Activated CD8-positive, alpha-beta memory T cell treated with anti-CD3 and anti-CD28 coated beads, Interleukin-2, amount 50 U/mL, for 4 hours (primary cell): ENCODE measurements around the gene HDC.

Source experiments
- DNase-seq: peaks from one replicate; pipeline ENCODE4 v3.0.0-alpha.2; 2020

The HDC gene

GRCh38 chr15:50252556-50252955 is 13.0 kb downstream of the HDC start:
- no peak for DNase-seq

GRCh38 chr15:50251638-50252182 is 13.8 kb downstream of the HDC start:
- no peak for DNase-seq

DNA sequence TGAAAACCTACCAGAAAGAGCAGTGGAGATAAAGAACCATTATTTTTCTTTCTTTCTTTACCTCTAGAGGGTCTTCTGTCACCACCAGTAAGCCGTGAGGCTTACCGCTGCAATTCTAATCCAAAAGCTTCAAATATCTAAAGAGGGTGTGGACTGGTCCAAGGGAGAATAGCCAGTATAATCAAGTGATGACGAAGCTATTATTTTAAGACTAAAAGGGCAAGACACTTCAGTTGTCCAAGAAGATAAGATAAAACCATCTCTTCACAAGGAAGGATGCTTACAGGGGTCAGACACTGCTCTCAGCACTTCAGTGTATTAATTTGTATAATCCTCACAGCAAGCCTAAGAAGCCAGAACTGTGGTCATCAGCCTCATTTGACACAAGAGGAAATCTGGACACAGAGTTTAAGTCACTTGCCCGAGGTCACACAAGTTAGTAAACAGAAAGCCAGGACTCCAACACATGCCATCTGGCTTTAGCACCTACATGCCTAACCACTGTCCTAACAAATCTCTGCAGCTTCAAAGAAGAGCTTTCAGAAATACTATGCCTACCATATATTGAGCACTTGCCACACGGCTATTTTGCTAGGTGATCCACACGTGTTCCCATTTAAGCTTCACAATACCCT is 14.6 kb downstream of the HDC start:
- DNase-seq = no peak

DNA sequence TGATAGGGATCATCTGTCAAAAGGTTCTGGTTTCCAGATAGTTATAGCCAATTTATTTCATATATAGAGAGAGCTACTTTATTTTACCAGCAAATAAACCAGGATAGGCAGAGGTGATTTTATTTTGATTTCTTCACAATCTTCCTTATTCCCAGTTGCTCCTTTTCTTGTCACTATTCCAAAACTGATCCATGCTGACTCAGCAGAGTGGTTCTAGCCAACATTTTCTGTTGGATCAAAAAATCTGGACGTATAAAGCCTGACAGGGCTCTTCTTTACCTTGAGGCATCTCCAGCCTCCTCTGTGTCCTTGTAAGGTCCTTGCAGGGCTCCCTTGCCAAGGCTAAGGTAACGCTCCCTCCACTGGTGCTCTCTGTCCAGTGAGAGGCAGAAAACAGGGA is 15.8 kb downstream of the HDC start:
- DNase-seq = no peak

- no peak for DNase-seq
Measured at GRCh38 chr15:50248994-50249582, 16.4 kb downstream of the HDC start.

GRCh38 chr15:50247819-50248655 is 17.5 kb downstream of the HDC start:
- DNase-seq = no peak

DNA sequence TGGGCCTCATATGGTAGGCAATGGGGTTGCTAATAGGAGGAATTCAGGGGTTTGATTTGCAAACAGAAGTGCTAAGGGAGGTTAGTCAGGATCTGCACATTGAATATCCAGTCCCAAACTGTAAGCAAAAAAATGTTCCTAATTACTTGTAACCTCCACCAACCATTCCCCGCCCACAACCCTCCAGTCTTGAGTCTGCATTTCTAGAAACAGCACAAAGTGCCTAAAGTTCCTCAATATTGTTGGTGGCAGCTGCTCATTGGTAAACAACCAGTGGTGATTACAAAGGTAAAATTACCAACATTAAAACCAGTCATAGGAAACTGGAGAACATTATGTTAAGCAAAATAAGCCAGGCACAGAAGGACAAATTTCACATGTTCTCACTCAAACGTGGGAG is 18.9 kb downstream of the HDC start:
- DNase-seq = no peak

DNA sequence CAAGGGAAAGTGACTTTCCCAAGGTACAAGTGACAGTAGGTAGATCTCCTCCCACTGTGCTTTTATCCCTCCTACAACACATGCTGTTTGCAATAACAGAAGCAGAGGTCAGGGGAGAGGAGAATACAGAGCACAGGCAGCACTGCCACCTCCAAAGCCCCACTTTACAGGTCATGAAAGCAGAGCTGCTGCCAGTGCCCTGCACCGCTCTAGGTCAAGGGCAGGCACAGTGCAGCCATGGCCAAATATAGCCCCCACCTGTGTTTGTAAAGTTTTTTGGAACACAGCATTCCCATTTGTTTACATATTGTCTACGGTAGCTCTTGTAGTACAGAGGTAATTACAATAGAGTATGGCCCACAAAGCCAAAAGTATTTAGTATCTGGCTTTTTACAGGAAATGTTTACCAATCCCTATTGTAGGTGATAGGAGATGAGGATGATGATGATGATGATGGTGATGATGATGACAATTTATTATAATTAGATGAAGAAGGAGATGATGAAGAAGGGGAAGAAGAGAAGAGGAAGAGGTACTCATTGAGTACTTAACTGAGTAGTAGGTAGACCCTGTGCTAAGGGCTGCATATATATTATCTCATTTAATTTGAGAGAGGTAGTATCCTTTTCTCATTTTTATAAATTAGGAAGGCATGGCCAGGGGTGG is 20.4 kb downstream of the HDC start:
- no peak for DNase-seq

DNA sequence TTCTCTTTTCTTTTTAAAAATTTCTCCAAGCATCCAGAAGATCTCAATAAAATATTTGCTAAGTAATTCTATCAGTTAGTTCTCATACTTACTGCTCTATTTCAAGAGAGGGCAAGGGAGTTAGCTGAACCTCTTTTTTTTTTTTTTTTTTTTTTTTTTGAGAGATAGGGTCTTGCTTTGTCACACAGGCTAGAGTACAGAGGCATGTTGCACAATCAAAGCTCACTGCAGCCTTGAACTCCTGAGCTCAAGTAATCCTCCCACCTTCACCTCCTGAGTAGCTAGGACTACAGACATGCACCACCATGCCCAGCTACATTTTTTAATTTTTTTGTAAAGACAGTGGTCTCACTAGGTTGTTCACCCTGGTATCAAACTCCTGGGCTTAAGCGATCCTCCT is 21.4 kb downstream of the HDC start:
- DNase-seq = no peak

GRCh38 chr15:50241684-50242450 is 23.7 kb downstream of the HDC start:
- no peak for DNase-seq

GRCh38 chr15:50238255-50238654 is 27.3 kb downstream of the HDC start:
- no peak for DNase-seq

- DNase-seq = no peak
Measured at GRCh38 chr15:50236433-50236832, 29.1 kb downstream of the HDC start.

GRCh38 chr15:50235794-50236193 is 29.7 kb downstream of the HDC start:
- no peak for DNase-seq

DNA sequence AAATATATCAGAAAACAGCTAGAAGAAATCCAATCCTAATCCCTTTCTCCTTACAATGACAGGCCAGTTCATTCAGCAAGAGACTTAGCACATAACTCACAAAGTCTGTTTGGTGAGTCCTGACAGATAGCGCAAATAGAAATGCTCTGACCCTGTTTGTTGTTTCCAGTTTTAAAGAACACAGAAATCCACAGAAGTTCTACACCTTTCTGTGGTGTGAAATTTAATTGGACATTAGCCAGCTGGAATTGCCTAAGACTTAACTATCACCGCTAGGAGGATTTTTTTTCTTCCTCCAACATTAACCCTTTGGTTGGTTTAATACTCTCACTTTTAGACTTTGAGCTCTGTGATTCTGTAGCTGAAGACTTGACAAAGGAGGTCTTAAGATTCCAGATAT is 30.8 kb downstream of the HDC start:
- DNase-seq = no peak

GRCh38 chr15:50233192-50233736 is 32.3 kb downstream of the HDC start:
- DNase-seq = no peak

DNA sequence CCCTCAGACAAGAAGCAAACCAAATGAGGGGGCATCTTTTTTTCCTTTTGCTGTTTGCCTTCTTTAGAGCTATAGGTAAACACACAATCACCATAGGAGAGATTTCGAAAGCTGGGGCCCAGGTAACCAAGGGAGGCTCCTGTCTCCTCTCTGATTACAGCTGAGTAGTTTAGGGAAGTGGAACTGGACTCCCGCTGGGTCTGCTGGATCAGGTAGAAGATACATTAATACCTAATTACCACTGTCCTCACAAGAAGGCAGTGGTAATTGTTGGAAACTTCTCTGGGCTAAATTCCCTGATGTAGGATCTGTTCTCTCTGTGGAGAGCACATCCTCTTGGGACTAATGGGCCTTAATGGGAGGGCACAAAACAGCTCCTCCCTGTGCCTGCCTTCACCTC is 32.7 kb downstream of the HDC start:
- DNase-seq = no peak

- no peak for DNase-seq
Measured at GRCh38 chr15:50231761-50232160, 33.8 kb downstream of the HDC start.

DNA sequence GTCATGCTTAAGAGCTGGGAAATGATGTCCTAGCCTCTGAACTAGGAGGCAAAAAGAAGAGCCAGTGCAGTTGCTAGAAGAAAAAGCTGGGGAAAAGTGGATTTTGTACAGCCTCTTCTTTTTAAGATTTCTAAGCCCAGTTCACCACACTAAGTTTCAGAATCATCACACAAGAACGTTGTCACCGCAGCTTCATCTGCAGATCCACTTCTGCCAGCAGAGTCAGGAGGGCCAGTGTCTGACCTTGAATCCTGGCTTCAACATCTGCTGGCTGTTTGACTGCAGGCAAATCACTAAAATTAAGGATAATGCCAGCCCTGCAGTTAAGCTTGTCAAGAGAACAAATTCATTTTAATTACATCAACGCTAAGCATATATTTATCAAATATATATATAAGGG is 36.2 kb downstream of the HDC start:
- DNase-seq = no peak

DNA sequence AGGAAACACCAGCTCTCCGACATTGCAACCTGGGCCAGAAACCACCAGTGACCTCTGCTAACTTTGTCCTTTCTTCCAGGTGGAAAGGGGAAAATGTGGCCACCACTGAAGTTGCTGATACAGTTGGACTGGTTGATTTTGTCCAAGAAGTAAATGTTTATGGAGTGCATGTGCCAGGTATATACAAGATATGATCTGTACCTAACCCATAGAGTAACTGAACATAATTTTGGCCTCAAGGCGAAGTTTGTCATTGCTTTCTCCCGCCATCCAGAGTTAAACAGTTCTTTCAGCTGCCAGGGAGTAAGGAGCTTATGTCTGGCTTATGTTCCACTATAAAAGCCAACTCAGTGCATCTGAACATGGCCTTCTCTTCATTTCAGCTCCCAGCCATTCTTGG is 36.7 kb downstream of the HDC start:
- DNase-seq = no peak

- no peak for DNase-seq
Measured at GRCh38 chr15:50227076-50227475, 38.5 kb downstream of the HDC start.

DNA sequence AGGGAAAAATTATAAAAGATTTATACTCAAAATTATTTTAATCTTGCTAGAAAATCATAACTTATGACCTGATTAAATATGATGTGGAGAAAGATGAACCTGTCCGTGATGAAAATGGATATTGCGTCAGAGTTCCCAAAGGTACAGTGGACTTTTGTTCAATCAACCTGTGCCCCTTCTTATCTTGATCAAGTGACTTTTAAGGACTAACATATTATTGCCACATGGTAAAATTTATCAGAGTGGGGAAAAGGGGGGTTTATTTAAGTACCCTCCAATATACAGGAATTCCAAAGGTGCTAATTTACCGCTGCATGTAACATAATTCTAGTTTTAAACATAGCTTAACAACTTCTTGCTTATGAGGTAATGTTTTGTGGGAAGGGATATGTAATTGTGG is 39.6 kb downstream of the HDC start:
- DNase-seq = no peak

- no peak for DNase-seq
Measured at GRCh38 chr15:50225057-50225456, 40.5 kb downstream of the HDC start.
